H9 (cell line): ENCODE results near the gene KIF18B. TPM values are rescaled to one million over a fixed set of nuclear protein-coding genes. Genes with fewer than 3 reads are reported as not detected.

Experiments used
- DNase-seq: peaks from one replicate; pipeline ENCODE4 v3.0.0-alpha.2; 2017
- H2AFZ ChIP-seq: one replicate; pipeline ENCODE4 v1.6.1; 2013; ENCODE audit warnings: mild to moderate bottlenecking, low read length, control low read depth, moderate library complexity
- H2AK5ac ChIP-seq: 2 replicates; pipeline ENCODE4 v1.6.1; 2013; ENCODE audit warnings: low read length, control low read depth, mixed read lengths; ENCODE audit not compliant: insufficient read length
- H2BK120ac ChIP-seq: one replicate; pipeline ENCODE4 v1.6.1; 2013; ENCODE audit warnings: low read depth, mild to moderate bottlenecking, low read length, control low read depth, inconsistent platforms; ENCODE audit not compliant: poor library complexity, severe bottlenecking
- H2BK12ac ChIP-seq: 2 replicates; pipeline ENCODE4 v1.6.1; 2013; ENCODE audit warnings: low read length, control low read depth, mixed read lengths, low read depth; ENCODE audit not compliant: insufficient read length
- H2BK15ac ChIP-seq: 2 replicates; pipeline ENCODE4 v1.6.1; 2013; ENCODE audit warnings: low read depth, low read length, control low read depth
- H2BK20ac ChIP-seq: one replicate; pipeline ENCODE4 v1.6.1; 2013; ENCODE audit warnings: low read depth, mild to moderate bottlenecking, low read length, control low read depth, inconsistent platforms; ENCODE audit not compliant: poor library complexity, severe bottlenecking
- H2BK5ac ChIP-seq: 2 replicates; pipeline ENCODE4 v1.6.1; 2013; ENCODE audit warnings: low read length, control low read depth, mixed read lengths; ENCODE audit not compliant: insufficient read length
- H3K14ac ChIP-seq: 2 replicates; pipeline ENCODE4 v1.6.1; 2013; ENCODE audit warnings: low read length, control low read depth; ENCODE audit not compliant: insufficient read depth
- H3K18ac ChIP-seq: 2 replicates; pipeline ENCODE4 v1.6.1; 2013; ENCODE audit warnings: low read depth, mild to moderate bottlenecking, mixed read lengths, low read length, control low read depth; ENCODE audit not compliant: insufficient read length
- H3K23ac ChIP-seq: 2 replicates; pipeline ENCODE4 v1.6.1; 2013; ENCODE audit warnings: low read length, control low read depth, mixed read lengths, low read depth; ENCODE audit not compliant: insufficient read length
- H3K23me2 ChIP-seq: 2 replicates; pipeline ENCODE4 v1.6.1; 2013; ENCODE audit warnings: low read depth, mild to moderate bottlenecking, mixed read lengths, low read length, control low read depth; ENCODE audit not compliant: insufficient read length, poor library complexity, severe bottlenecking
- H3K27ac ChIP-seq: 2 replicates; pipeline ENCODE4 v1.5.1; 2013; ENCODE audit warnings: low read length, control low read depth, mixed read lengths, low read depth; ENCODE audit not compliant: insufficient read length
- H3K27me3 ChIP-seq: 2 replicates; pipeline ENCODE4 v1.6.1; 2013; ENCODE audit warnings: low read length, control low read depth, inconsistent platforms; ENCODE audit not compliant: insufficient read depth
- H3K4ac ChIP-seq: 2 replicates; pipeline ENCODE4 v1.6.1; 2013; ENCODE audit warnings: low read depth, mild to moderate bottlenecking, control low read depth, inconsistent platforms, low read length, moderate library complexity
- H3K4me1 ChIP-seq: 2 replicates; pipeline ENCODE4 v1.6.1; 2013; ENCODE audit warnings: low read length, control low read depth, inconsistent platforms; ENCODE audit not compliant: insufficient read depth
- H3K4me2 ChIP-seq: 2 replicates; pipeline ENCODE4 v1.6.1; 2013; ENCODE audit warnings: low read length, control low read depth, mixed read lengths; ENCODE audit not compliant: insufficient read length, insufficient read depth
- H3K56ac ChIP-seq: 2 replicates; pipeline ENCODE4 v1.6.1; 2013; ENCODE audit warnings: low read depth, mild to moderate bottlenecking, mixed read lengths, low read length, control low read depth; ENCODE audit not compliant: insufficient read length
- H3K79me1 ChIP-seq: 2 replicates; pipeline ENCODE4 v1.6.1; 2013; ENCODE audit warnings: low read depth, mild to moderate bottlenecking, moderate library complexity, low read length, control low read depth, inconsistent platforms; ENCODE audit not compliant: insufficient read depth, poor library complexity, severe bottlenecking
- H3K79me2 ChIP-seq: 2 replicates; pipeline ENCODE4 v1.6.1; 2013; ENCODE audit warnings: low read length, control low read depth, inconsistent platforms; ENCODE audit not compliant: insufficient read depth
- H3K9ac ChIP-seq: 2 replicates; pipeline ENCODE4 v1.6.1; 2013; ENCODE audit warnings: low read length, control low read depth, mixed read lengths; ENCODE audit not compliant: insufficient read length; ENCODE audit errors: extremely low read depth
- H3K9me3 ChIP-seq: one replicate; pipeline ENCODE4 v1.6.1; 2013; ENCODE audit warnings: low read depth, low read length, inconsistent platforms; ENCODE audit not compliant: control insufficient read depth
- H3T11ph ChIP-seq: one replicate; pipeline ENCODE4 v1.6.1; 2013; ENCODE audit warnings: mild to moderate bottlenecking, low read length, control low read depth, inconsistent platforms
- H4K20me1 ChIP-seq: one replicate; pipeline ENCODE4 v1.6.1; 2013; ENCODE audit not compliant: control insufficient read depth, insufficient read length, insufficient read depth
- H4K5ac ChIP-seq: 2 replicates; pipeline ENCODE4 v1.6.1; 2013; ENCODE audit warnings: low read depth, mild to moderate bottlenecking, mixed read lengths, low read length, control low read depth; ENCODE audit not compliant: insufficient read length
- H4K8ac ChIP-seq: replicated peaks from 2 replicates; pipeline ENCODE4 v1.6.1; 2013; ENCODE audit warnings: low read length, control low read depth, mixed read lengths, low read depth; ENCODE audit not compliant: insufficient read length
- H4K91ac ChIP-seq: 2 replicates; pipeline ENCODE4 v1.6.1; 2013; ENCODE audit warnings: low read depth, mild to moderate bottlenecking, moderate library complexity, mixed read lengths, low read length, control low read depth; ENCODE audit not compliant: insufficient read length
- H3K27ac Mint-ChIP-seq, 3 experiments: 2 replicates in 2 of 3; 3 replicates in 1 of 3; pipeline ENCODE4 v1.8.0; 2020 to 2021; ENCODE audit warnings: mixed read lengths in 3 of 3, mild to moderate bottlenecking in 1 of 3, moderate library complexity in 1 of 3
- H3K27me3 Mint-ChIP-seq: 2 replicates; pipeline ENCODE4 v1.8.0; 2021; ENCODE audit warnings: low read depth, mild to moderate bottlenecking, moderate library complexity, mixed read lengths
- H3K36me3 Mint-ChIP-seq, 3 experiments: 2 replicates in 2 of 3; 3 replicates in 1 of 3; pipeline ENCODE4 v1.8.0; 2020 to 2021; ENCODE audit warnings: low read depth in 3 of 3, mixed read lengths in 3 of 3; ENCODE audit not compliant: insufficient read depth in 1 of 3
- H3K4me1 Mint-ChIP-seq, 2 experiments: 2 replicates each; pipeline ENCODE4 v1.8.0; 2020; ENCODE audit warnings: mixed read lengths in 2 of 2
- H3K4me3 Mint-ChIP-seq, 2 experiments: 2 replicates in 1 of 2; 3 replicates in 1 of 2; pipeline ENCODE4 v1.8.0; 2020 to 2021; ENCODE audit warnings: mild to moderate bottlenecking in 2 of 2, mixed read lengths in 2 of 2, moderate library complexity in 1 of 2
- H3K9me3 Mint-ChIP-seq, 2 experiments: 2 replicates in 1 of 2; 3 replicates in 1 of 2; pipeline ENCODE4 v1.8.0; 2020; ENCODE audit warnings: mild to moderate bottlenecking in 2 of 2, mixed read lengths in 2 of 2, moderate library complexity in 1 of 2
- WGBS: extraction: QIAGEN DNeasy Blood & Tissue Kit; methylation state at CpG from one replicate; pipeline ENCODE4 v1.1.7; 2013; ENCODE audit warnings: missing lambda C conversion rate, low lambda C conversion rate, mixed read lengths; ENCODE audit not compliant: insufficient read length; ENCODE audit errors: extremely low coverage; 5-methylcytosine and 5-hydroxymethylcytosine counted together
- total RNA-seq: library from RNA; stranded (reverse); gene quantifications from 2 replicates; pipeline ENCODE4 v1.2.1, GENCODE V29; 2021
- TF ChIP-seq, protein P1 (sequence below): fragments of 200-600 bp; sonication (generic); conservative IDR thresholded peaks from 3 replicates; pipeline ENCODE4 v1.8.0; 2021; ENCODE audit warnings: antibody characterized with exemption, mild to moderate bottlenecking

Gene KIF18B
- total RNA-seq, 1 experiment from 2014 or later = 51.8 TPM

DNA sequence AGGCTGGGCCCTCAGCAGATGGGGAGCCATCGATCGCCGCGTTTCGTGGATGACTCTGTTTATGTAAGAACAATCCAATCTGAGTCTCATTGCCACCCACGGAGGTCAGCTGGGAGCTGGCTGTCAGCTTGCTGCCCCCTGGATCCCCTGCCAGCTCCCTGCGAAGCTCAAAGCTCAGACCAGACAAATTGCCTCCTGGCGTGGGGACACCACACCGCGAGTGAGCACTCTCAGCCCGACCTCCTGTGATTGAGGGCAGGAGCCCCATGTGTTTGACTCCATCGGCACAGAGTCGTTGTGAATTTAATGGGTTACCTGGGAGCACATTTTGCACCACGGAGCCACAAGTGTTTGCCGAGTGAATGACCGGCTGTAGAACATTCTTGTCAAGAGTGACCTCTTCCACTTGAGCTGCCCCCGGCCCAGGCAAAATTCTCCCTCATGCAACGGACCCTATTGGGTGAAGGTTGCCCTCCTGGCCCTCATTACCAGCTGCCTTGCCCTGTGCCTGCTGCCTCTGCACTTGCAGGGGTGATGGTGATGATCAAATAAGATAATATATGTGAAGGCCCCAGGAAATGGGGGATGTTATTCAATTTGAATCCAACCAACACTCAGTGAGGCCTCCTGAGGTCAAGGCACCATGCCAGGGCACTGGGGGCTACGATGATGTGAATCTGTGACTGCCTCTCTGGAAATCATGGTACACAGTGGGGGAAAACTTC, 24.7 kb downstream of the KIF18B start:
- Histone ChIP-seq H2BK120ac (no peak overlapping the region), H4K91ac (no peak overlapping the region), H3K79me2 (no peaks in the 10 kb centered on the region), H3K79me1 (no peaks in the 10 kb centered on the region), H2BK15ac (no peak overlapping the region), H2BK5ac (no peak overlapping the region), H3K9ac (no peak overlapping the region), H4K20me1 (no peaks in the 10 kb centered on the region), H2AK5ac (no peak overlapping the region), H3T11ph (no peak overlapping the region), H3K27ac (no peak overlapping the region), H4K5ac (no peak overlapping the region), H3K18ac (no peak overlapping the region), H3K23ac (no peak overlapping the region), H2BK12ac (no peak overlapping the region), H2BK20ac (no peak overlapping the region), H3K14ac (no peak overlapping the region), H3K4me1 (peaks cover 7% of the 10 kb centered on the region; the same call in 1 of the 2 replicates), H4K8ac (no peak overlapping the region), H3K9me3 (no peaks in the 10 kb centered on the region), H3K4me2 (no peak overlapping the region), H3K4ac (no peak overlapping the region), H2AFZ (no peak overlapping the region), H3K23me2 (no peaks in the 10 kb centered on the region), H3K27me3 (0 out of 2 replicates have a peak, but pooled peaks cover 2% of the 10 kb centered on the region), H3K56ac (no peak overlapping the region)
- Mint-ChIP-seq H3K4me3 (no peak overlapping the region; a peak in 1 of 5 replicates), H3K27ac (no peak overlapping the region), H3K9me3 (no peaks in the 10 kb centered on the region), H3K4me1 (peaks cover 17 to 32% of the 10 kb centered on the region in 2 experiments), H3K27me3 (peaks cover 19% of the 10 kb centered on the region), H3K36me3 (peaks cover 16 to 29% (median 24%) of the 10 kb centered on the region in 3 experiments)
- TF ChIP-seq, protein P1, sequence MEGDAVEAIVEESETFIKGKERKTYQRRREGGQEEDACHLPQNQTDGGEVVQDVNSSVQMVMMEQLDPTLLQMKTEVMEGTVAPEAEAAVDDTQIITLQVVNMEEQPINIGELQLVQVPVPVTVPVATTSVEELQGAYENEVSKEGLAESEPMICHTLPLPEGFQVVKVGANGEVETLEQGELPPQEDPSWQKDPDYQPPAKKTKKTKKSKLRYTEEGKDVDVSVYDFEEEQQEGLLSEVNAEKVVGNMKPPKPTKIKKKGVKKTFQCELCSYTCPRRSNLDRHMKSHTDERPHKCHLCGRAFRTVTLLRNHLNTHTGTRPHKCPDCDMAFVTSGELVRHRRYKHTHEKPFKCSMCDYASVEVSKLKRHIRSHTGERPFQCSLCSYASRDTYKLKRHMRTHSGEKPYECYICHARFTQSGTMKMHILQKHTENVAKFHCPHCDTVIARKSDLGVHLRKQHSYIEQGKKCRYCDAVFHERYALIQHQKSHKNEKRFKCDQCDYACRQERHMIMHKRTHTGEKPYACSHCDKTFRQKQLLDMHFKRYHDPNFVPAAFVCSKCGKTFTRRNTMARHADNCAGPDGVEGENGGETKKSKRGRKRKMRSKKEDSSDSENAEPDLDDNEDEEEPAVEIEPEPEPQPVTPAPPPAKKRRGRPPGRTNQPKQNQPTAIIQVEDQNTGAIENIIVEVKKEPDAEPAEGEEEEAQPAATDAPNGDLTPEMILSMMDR = no peak
- no peak for DNase-seq
- no CpG with 5 or more reads among the region's 19 CpGs for WGBS
